ENCODE data around the gene C9orf50.

C9orf50 gene, protein sequence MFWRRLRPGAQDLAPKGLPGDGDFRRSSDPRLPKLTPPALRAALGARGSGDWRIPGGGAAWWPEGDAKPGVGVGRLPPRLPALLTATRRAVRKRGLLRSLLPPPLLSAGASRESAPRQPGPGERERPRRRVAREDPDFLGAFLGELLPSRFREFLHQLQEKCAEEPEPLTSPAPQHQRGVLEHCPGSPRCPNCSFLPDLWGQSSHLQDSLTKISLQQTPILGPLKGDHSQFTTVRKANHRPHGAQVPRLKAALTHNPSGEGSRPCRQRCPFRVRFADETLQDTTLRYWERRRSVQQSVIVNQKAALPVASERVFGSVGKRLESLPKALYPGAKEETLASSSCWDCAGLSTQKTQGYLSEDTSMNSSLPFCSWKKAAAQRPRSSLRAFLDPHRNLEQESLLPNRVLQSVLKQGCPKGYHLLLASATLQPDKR

GRCh38 chr9:129620669-129621295 is at the start of gene C9orf50:
C9orf50 (minus strand) TSS chr9:129621101; CDS start chr9:129620574, 527 bp downstream.
- H3K9ac ChIP-seq = no peak within 1 kb of the TSS
- peak within 1 kb of the TSS; percentile 86 for H3K4me2 ChIP-seq (ENCODE audit: low read length)
- no peaks in the 10 kb centered on the region for H3K36me3 ChIP-seq (ENCODE audit: control insufficient read depth, insufficient read depth, low read length)
- no peak within 1 kb of the TSS for H3K27ac ChIP-seq
- no peak for TF ChIP-seq CTCF (IDR thresholded peaks at IDR 0.05)
- H3K4me1 ChIP-seq = no peaks in the 10 kb centered on the region
- H3K4me3 ChIP-seq (ENCODE audit: low read depth, low read length) = peak within 1 kb of the TSS; percentile 41
- H3K79me2 ChIP-seq = no peaks in the 10 kb centered on the region
- peak within 1 kb of the TSS; percentile 84 for H2AFZ ChIP-seq
- no peaks in the 10 kb centered on the region for H3K9me3 ChIP-seq (ENCODE audit: control insufficient read depth, low read length)
- no peaks in the 10 kb centered on the region for H3K27me3 ChIP-seq (ENCODE audit: control insufficient read depth, insufficient read depth, low read length)

DNA sequence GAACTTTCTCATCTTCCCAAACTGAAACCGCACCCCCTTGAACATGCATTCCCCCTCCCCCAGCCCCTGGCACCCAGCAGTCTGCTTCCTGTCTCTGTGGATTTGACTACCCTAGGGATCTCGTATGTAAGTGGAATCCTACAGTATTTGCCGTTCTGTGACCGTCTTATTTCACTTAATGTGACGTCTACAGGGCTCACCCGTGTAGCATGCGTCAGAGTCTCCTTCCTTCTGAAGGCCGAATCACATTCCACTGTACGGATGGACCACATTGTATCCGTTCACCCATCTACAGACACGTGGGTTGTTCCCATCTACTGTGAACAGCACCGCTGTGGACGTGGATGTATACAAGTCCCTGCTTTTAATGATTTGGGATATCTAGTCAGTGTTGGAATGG is 49.0 kb upstream of the C9orf50 start:
- Histone ChIP-seq H2AFZ (no peak overlapping the region), H3K4me3 (ENCODE audit: low read depth, low read length) (no peak overlapping the region), H3K9ac (no peak overlapping the region), H3K36me3 (ENCODE audit: control insufficient read depth, insufficient read depth, low read length) (no peaks in the 10 kb centered on the region), H3K79me2 (no peaks in the 10 kb centered on the region), H3K4me1 (no peaks in the 10 kb centered on the region), H3K27ac (no peak overlapping the region), H3K4me2 (ENCODE audit: low read length) (no peak overlapping the region), H3K9me3 (ENCODE audit: control insufficient read depth, low read length) (no peaks in the 10 kb centered on the region), H3K27me3 (ENCODE audit: control insufficient read depth, insufficient read depth, low read length) (no peaks in the 10 kb centered on the region)
- TF ChIP-seq CTCF (IDR thresholded peaks at IDR 0.05) = no peak

- Histone ChIP-seq H3K36me3 (ENCODE audit: control insufficient read depth, insufficient read depth, low read length) (no peaks in the 10 kb centered on the region), H3K9ac (no peak overlapping the region), H3K79me2 (no peaks in the 10 kb centered on the region), H2AFZ (no peak overlapping the region), H3K9me3 (ENCODE audit: control insufficient read depth, low read length) (no peaks in the 10 kb centered on the region), H3K27ac (no peak overlapping the region), H3K4me3 (ENCODE audit: low read depth, low read length) (no peak overlapping the region), H3K27me3 (ENCODE audit: control insufficient read depth, insufficient read depth, low read length) (no peaks in the 10 kb centered on the region), H3K4me1 (no peaks in the 10 kb centered on the region), H3K4me2 (ENCODE audit: low read length) (no peak overlapping the region)
- TF ChIP-seq CTCF (IDR thresholded peaks at IDR 0.05) = no peak
Observed at GRCh38 chr9:129669141-129669718, 48.3 kb upstream of the C9orf50 start.

DNA sequence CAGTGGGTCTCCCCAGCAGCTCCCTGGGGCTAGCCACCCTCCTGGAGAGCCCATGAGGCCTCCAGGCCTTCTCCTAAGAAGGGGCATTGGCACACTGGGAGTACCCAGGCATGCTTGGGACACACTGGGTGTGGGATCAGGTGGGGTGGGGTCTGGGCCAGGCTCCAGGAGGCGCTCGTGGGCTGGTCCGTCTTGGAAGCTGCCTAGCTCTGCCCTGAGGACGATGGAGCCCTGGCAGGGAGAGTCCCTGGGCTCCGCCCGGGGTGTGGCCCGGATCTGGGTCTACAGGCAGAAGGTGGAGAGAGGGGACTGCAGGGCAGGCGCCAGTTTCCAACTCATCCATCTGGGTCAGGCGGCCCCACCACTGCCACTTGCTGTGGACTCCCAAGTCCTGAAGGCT is 46.9 kb upstream of the C9orf50 start:
- no peak overlapping the region for H3K4me2 ChIP-seq (ENCODE audit: low read length)
- no peaks in the 10 kb centered on the region for H3K36me3 ChIP-seq (ENCODE audit: control insufficient read depth, insufficient read depth, low read length)
- no peak overlapping the region for H2AFZ ChIP-seq
- no peaks in the 10 kb centered on the region for H3K79me2 ChIP-seq
- H3K4me1 ChIP-seq = no peaks in the 10 kb centered on the region
- no peaks in the 10 kb centered on the region for H3K27me3 ChIP-seq (ENCODE audit: control insufficient read depth, insufficient read depth, low read length)
- TF ChIP-seq CTCF (IDR thresholded peaks at IDR 0.05) = no peak
- H3K9ac ChIP-seq = no peak overlapping the region
- H3K4me3 ChIP-seq (ENCODE audit: low read depth, low read length) = no peak overlapping the region
- no peak overlapping the region for H3K27ac ChIP-seq
- H3K9me3 ChIP-seq (ENCODE audit: control insufficient read depth, low read length) = no peaks in the 10 kb centered on the region

Data from parathyroid adenoma (tissue), 2 donors.